Activated CD4-positive, alpha-beta T cell treated with anti-CD3 and anti-CD28 coated beads, Interleukin-2, amount 50 U/mL, for 4 hours (primary cell): ENCODE measurements around the gene QPRT.
"Not testable (repeated sequence)": the region's sequence is repeated elsewhere in the genome, so short reads cannot be mapped to it uniquely, and the experiment has no call there.

Source experiments
- DNase-seq, 2 experiments: peaks; one replicate each; pipeline ENCODE4 v3.0.0-alpha.2; 2020

Gene QPRT

DNA sequence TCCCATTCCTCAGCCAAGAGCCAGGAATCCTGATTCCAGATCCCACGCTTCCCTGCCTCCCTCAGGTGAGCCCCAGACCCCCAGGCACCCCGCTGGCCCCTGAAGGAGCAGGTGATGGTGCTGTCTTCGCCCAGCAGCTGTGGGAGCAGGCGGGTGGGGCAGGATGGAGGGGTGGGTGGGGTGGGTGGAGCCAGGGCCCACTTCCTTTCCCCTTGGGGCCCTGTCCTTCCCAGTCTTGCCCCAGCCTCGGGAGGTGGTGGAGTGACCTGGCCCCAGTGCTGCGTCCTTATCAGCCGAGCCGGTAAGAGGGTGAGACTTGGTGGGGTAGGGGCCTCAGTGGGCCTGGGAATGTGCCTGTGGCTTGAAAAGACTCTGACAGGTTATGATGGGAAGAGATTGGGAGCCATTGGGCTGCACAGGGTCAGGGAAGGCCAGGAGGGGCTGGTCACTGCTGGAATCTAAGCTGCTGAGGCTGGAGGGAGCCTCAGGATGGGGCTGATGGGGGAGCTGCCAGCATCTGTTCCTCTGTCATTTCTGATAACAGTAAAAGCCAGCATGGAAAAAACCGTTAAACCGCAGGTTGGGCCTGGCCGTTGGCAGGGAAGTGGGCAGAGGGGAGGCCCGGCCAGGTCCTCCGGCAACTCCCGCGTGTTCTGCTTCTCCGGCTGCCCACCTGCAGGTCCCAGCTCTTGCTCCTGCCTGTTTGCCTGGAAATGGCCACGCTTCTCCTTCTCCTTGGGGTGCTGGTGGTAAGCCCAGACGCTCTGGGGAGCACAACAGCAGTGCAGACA lies 15.8 kb upstream of the QPRT start, which contains the start of gene SPN:
TSS of gene SPN (plus strand) at position 232 of the 791 bp plus-strand sequence. CDS start at position 714, 482 bp downstream.
- peak in 1 of 2 experiments; percentile 7 for DNase-seq

DNA sequence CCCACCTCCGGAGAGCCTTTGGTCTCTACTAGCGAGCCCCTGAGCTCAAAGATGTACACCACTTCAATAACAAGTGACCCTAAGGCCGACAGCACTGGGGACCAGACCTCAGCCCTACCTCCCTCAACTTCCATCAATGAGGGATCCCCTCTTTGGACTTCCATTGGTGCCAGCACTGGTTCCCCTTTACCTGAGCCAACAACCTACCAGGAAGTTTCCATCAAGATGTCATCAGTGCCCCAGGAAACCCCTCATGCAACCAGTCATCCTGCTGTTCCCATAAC lies 15.2 kb upstream of the QPRT start:
- no peak for DNase-seq

DNA sequence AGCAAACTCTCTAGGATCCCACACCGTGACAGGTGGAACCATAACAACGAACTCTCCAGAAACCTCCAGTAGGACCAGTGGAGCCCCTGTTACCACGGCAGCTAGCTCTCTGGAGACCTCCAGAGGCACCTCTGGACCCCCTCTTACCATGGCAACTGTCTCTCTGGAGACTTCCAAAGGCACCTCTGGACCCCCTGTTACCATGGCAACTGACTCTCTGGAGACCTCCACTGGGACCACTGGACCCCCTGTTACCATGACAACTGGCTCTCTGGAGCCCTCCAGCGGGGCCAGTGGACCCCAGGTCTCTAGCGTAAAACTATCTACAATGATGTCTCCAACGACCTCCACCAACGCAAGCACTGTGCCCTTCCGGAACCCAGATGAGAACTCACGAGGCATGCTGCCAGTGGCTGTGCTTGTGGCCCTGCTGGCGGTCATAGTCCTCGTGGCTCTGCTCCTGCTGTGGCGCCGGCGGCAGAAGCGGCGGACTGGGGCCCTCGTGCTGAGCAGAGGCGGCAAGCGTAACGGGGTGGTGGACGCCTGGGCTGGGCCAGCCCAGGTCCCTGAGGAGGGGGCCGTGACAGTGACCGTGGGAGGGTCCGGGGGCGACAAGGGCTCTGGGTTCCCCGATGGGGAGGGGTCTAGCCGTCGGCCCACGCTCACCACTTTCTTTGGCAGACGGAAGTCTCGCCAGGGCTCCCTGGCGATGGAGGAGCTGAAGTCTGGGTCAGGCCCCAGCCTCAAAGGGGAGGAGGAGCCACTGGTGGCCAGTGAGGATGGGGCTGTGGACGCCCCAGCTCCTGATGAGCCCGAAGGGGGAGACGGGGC lies 14.7 kb upstream of the QPRT start:
- DNase-seq, result peak in 1 of 2 experiments; percentile 32

DNA sequence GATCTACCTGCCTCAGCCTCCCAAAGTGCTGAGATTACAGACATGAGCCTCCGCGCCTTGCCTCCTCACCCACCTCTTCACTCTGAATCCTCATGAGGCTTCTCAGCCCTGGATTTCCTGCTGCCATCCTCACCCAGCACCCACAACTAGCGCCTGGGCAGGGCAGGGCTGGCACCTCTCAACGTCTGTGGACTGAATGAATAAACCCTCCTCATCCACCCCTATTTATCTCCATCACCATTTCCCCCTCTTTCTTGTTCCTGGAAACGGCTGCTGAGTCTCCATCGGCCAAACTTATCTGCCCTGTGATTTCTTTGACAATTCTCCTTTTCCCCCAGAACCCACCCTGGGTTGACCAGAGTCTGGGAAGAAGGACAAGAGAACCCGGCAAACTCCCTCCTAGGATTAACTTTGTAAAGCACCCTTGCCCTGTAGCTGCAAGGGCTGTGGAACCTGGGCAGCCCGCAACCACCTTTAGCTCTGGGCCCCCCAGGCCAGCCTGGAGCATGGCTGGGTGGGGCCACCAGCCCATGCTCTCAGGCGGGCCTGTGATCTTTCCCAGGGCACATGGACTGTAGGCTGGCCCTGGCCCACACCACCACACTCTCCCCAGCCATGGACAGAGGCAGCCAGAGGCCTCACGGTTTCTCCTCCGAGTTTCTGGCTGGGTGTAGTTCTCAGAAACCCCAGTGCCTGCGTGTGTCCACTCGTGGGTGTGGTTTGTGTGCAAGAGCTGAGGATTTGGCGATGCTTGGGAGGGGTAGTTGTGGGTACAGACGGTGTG lies 13.5 kb upstream of the QPRT start:
- DNase-seq, result peak in 1 of 2 experiments; percentile 11

DNA sequence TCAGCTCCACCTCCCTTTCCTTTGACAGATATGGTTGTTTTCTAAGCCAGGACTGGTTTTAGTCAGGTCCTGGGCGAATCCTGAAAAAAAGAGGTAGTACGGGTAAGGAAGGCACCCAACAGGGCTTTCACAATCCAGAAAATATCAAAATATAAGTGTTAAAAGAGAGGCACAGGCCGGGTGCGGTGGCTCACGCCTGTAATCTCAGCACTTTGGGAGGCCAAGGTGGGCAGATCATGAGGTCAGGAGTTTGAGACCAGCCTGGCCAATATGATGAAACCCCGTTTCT lies 11.7 kb upstream of the QPRT start:
- DNase-seq, result not testable (repeated sequence)

DNA sequence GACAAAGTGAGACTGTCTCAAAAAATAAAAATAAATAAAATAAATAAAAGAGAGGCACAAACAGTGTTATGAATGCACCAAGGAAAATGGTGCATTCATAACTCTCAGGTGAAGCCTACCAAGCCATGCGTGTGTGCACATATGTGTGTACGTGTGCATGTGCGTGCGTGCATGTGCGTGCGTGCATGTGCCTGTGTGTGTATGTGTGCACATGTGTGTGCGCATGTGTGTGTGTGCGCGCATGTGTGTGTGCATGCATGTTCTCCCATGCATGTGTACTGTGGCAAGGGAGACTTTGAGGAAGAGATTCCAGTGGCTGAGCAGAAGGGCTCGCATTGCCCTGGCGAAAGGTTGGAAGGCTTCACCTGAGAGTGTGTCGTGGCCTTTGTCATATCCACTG lies 11.2 kb upstream of the QPRT start:
- DNase-seq, result no peak

DNA sequence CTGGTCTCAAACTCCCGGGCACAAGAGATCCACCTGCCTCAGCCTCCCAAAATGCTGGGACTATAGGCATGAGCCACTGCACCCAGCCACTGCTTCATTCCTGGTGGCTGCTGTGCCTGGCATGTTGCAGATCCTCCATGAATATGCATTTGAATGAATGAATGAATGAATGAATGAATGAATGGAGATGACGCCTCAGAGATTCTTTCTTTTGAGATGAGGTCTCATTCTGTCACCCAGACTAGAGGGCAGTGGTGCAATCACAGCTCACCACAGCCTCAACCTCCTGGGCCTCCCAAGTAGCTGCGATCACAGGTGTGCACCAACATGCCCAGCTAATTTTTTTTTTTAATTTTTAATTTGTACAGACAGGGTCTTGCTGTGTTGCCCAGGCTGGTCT lies 10.7 kb upstream of the QPRT start:
- no peak for DNase-seq

DNA sequence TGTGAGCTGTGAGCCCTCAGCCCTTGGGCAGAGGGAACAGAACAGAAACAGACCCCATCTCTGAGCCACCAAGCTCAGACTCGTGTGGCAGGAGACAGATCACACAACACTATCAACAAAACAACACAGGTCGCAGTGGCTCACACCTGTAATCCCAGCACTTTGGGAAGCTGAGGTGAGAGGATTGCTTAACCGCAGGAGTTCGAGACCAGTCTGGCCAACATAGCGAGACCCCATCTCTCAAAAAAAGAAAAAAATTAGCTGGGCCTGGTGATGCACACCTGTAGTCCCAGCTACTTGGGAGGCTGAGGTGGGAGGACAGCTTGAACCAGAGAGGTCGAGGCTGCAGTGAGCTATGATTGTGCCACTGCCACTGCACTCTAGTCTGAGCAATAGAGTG lies 5.5 kb upstream of the QPRT start:
- DNase-seq, result no peak

DNA sequence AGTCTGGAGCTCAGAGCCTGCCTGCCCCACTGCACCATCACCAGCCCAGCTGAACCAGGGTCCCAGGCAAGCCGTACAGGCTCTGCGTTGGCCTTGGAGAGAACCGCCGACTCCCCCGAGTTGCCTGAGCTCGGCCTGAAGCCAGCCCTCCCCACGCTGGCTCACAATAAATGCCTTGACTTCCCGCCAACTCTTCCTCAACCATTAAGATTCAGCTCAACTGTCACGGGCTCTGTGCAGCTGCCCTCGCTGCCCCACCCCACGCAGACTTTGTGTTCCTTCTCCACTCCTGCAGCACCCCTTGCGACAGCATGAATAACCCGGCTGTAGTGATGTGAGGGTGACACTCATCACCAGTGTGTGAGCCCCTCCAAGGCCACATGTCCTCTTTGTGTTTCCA lies 4.8 kb upstream of the QPRT start:
- DNase-seq, result no peak

DNA sequence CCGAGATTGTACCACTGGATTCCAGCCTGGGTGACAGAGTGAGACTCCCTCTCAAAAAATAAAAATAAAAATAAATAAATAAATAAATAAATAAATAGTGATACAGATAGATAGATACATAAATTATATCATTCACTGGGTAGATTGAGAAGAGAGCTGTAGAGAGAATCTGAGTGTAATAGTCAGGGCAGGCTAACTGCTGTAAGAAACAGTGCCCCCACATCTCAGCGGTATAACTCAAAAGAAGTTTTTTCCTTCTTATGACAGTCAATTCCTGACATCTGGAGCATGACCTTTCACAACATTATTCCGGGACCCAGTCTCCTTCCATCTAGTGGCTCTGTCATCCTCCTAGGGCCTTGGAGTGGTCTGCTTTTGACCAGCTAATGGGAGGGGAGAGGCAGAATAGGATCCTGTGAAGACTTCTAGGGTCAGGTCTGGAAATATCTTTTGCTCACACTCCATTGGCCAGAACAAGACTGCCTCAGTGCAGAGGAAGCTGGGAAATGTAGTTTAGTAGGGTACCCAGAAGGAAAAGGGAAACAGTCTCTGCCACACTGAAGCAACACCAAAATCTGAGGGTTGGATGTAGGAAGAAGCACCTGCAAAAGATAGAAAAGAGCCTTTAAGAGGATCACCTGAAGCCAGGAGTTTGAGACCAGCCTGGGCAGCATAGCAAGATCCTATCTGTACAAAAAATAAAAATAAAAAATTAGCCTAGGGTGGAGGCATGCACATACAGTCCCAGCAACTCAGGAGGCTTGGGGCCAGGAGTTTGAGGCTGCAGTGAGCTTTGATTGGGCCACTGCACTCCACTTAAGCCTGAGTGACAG lies 3.0 kb upstream of the QPRT start:
- no peak for DNase-seq

DNA sequence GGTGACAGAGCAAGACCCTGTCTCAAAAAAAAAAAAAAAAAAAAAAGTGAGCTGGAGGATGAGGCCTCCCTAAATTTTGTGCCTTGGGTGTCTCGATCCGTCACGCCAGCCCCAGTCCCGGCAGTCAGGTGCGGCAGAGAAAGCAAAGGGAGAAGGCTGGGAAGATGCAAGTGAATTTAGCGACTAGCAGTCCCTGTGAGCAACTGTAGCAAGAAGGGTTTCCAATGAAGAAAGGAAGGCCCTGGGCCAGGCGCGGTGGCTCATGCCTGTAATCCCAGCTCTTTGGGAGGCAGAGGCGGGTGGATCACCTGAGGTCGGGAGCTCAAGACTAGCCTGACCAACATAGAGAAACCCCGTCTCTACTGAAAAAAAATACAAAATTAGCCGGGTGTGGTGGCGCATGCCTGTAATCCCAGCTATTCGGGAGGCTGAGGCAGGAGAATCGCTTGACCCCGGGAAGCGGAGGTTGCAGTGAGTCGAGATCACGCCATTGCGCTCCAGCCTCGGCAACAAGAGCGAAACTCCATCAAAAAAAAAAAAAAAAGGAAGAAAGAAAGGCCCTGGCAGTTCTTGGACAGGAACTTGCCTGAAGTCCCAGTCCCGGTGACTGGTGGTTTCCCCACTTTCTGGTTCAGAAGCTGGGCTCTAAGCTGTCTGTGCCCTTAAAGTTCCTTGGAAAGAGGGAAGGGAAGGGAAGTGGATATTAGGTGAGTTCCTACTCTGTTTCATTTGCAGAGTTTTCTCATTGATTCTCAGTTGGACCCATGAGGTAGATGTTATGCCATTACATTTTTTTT lies 1.8 kb upstream of the QPRT start:
- DNase-seq, result no peak

DNA sequence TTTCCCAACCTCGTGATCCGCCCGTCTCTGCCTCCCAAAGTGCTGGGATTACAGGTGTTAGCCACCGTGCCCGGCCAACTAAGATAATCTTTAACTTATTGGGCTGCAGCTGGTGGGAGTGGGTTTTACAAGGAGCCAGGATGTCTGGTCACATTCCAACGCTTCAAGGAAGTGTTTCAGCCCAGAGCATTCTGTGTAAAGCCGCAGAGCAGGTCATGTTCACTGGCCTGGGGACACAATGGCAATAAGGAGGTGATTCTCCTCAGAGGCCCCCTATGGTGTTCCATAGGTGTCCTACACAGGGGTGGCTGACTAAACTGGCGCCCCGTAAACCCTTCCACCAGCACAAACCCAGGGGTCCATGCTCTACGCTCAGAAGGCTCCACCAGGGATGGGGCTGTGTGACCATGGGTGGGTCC lies 1.2 kb downstream of the QPRT start:
- no peak for DNase-seq

DNA sequence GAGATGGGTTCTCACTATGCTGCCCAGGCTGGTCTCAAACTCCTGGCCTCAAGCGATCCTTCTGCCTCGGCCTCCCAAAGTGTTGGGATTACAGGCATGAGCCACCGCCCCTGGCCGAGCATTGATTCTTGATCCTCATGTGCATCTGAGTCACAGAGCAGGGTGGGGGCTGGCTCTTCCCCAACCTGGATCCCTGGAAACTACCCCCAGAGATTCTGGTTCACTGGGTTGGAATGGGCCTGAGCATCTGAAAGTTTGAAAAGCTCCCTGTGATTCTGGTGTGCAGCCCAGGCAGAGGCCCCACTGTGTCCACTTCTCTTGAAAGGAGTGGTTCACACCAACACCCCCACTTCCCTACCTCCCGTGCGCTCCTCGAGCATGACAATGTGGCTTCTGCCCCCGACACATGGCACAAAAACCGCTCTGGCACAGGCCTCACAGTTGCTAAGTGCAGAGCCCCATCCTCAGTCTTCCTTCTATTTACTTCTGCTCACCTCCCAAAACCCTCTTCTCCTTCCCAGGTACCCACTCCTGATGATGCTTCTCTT lies 4.6 kb downstream of the QPRT start:
- no peak for DNase-seq

DNA sequence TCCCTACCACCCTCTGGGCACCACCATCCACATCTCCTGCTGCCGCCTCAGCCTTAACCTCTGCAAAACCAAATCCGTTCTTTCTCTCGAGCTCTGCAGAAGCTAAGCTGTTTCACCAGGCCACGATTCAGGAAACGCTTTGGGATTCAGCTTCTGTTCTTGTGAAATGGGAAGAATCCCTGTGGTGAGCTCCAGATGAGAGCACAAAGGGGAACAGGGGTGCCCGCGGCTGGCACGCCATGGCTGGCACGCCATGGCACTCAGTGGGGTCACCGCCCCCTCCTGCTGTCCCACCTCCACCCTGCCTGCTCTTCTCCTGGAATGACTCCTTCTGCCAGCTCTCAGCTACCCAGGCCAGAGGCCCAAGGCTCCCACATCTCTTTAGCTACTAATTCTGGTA lies 5.7 kb downstream of the QPRT start:
- no peak for DNase-seq

DNA sequence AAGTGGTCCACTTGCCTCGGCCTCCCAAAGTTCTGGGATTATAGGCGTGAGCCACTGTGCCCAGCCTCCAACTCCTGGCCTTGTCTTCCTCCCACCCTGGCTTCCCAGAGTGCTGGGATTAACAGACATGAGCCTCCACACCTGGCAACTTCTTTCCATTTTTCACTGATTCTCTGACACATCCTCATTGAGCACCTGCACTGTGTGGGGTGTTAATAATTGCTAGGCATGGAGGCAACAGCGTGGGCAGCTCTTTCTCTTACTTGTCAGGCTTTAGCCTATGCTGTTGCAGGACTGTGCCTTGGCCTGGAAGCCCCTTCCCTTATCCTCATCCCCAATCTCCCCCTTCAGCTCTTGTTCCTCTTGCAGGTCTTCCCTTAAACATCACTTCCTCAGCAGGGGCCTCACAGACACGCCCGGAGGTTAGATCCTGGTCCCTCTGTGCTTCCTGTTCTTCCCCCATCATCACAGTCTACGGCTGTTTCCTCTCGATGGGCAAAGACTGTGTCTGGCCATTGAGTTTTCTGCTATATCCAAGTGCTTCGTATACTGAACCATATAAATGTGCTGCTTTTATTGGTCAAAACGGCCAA lies 7.9 kb downstream of the QPRT start:
- DNase-seq, result no peak

DNA sequence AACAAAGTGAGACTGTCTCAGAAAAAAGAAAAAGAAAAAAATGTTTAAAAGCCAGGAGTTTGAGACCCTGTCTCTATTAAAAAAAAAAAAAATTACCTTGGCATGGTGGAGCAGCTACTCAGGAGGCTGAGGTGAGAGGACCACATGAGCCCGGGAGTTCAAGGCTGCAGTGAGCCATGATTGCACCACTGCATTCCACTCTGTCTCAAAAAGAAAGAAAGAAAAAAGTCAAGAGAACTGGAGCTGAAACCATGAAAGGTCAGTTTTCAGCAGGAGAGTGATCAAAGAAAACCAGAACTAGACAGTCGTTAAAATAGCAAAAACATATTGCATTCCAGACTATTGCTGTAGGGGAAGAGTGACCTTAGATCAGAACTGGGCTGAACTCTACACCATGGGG lies 8.8 kb downstream of the QPRT start:
- no peak for DNase-seq

DNA sequence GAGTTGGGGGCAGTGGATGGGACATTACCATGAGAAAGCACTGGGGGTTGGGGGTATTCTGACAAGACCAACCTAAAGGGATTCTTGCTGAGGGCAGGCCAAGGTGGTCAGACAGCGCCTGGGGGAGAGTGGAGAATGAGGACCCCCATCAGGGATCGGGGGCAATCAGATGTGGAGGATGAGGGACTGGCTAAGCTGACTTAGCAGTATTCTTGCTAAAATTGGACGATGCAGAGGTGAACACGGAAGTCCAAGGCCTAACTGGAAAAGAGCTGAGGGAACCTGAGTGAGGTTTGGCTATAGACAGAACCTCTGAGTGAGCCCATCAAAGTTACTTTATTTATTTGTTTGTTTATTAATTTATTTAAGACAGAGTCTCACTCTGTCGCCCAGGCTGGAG lies 9.2 kb downstream of the QPRT start:
- no peak for DNase-seq

DNA sequence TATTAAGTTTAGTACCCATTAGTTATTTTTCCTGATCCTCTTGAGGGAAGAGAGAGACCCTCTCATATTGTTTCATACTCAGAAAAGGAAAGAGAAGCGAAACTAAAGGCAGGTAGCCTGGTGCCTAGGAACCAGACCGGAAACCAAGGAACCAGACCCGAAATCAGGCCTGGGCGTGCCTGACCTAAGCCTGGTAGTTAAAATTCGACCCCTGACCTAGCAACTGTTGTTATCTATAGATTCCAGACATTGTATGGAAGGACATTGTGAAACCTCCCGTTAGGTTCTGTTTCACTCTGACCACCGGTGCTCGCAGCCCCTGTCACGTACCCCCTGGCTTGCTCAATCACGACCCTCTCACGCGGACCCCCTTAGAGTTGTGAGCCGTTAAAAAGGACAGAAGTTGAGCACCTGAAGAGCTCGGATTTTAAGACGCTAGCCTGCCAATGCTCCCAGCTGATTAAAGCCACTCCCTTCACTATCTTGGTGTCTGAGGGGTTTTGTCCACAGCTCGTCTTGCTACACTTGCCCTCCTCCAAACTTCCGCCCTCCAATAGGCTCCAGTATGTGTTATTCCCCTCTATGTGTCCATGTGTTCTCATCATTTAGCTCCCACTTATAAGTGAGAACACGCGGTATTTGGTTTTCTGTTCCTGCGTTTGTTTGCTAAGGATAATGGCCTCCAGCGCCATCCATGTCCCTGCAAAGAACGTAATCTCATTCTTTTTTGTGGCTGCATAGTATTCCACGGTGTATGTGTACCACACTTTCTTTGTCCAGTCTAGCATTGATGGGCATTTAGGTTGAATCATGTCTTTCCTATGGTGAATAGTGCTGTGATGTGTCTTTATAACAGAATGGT lies 10.7 kb downstream of the QPRT start:
- not testable (repeated sequence) for DNase-seq

DNA sequence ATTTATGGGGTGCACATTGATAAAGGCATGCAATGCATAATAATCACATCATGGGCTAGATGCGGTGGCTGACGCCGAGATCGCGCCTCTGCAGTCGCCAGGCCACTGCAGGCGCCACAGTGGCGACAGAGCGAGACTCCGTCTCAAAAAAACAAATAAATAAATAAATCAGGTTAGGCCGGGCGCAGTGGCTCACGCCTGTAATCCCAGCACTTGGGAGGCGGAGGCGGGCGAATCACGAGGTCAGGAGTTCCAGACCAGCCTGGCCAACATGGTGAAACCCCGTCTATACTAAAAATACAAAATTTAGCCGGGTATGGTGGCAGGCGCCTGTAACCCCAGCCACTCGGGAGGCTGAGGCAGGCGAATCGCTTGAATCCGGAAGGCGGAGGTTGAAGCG lies 13.6 kb downstream of the QPRT start:
- DNase-seq, result not testable (repeated sequence)
